Kasumi-1 (cell line): ENCODE results near the gene ADPRHL1.

Experiments used
- DNase-seq, 2 experiments: peaks; one replicate each; lab custom pipeline; 2025; lab: John Stamatoyannopoulos, UW

The ADPRHL1 gene

GRCh38 chr13:113350065-113350937, 103.0 kb downstream of the ADPRHL1 start:
- DNase-seq, result no peak
